ENCODE data around the gene PDXK.

PDXK gene

DNA sequence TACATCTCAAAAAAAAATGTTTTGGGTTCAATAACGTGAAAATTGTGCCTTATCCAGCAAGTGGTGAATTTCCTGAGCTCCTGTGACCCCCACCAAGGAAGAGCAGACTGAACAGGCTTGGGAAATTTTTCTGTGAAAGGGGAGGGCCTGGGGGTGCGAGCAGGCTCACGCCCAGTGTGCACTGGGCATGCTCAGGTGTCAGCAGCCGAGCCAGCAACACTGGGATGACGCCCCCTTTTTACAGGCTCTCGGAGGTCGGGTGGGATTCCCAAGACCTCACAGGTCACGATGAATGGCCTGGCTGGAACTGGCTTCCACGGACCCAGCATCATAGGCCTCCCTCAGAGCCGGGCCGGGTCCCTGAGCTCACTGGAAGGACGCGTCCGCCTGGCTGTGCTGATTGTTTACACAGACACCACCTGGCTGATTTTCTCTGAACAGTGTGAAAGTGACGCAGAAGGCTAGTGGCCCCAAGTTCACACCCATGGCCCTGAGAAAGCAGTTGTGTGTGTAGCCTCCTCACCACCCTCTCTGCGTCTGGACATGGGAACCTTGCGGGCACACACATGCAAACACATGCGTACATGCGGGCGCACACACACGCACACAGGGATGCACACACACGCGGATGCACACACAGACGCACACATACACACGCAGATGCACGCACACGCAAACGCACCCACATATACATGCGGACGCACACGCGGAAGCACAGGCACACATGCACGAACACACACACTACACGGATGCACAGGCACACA is 48.0 kb downstream of the PDXK start:
- TF ChIP-seq ZNF70 (CRISPR knock-in tag; IDR thresholded peaks at IDR 0.05), result no peak
- no peak for ATAC-seq

DNA sequence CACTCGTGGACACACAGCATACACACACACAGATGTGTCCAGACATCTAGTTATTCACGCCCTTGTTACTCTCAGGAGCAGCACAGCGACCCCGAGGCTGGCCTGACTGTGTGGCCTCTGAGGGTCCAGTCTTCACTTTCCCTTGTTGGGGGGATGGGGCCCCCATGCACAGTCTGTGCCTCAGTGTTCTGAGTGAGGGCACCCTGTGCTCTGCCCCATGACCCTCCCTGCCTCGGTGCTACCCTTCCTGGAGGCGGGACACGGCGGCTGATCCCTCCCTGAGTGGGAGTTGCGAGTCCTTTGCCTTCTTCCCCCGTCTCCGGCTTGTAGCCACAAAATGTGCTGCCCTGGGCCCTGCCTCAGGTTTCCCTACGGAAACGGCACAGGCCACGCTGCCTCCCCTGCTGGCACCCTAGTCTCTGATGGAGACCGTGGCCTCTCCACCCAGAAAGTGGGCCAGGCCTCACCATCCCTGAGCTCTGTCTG is 48.6 kb downstream of the PDXK start:
- TF ChIP-seq ZNF70 (CRISPR knock-in tag; IDR thresholded peaks at IDR 0.05), result no peak
- no peak for TF ChIP-seq BACH2 (CRISPR knock-in tag; IDR thresholded peaks at IDR 0.05; ENCODE audit: borderline replicate concordance)
- TF ChIP-seq SNAI2 (CRISPR knock-in tag; IDR thresholded peaks at IDR 0.05), result no peak
- no peak for TF ChIP-seq ZNF8 (CRISPR knock-in tag; IDR thresholded peaks at IDR 0.05)
- TF ChIP-seq OSR1 (CRISPR knock-in tag; IDR thresholded peaks at IDR 0.05), result no peak
- TF ChIP-seq ZC3H10 (CRISPR knock-in tag; IDR thresholded peaks at IDR 0.05), result no peak
- no peak for TF ChIP-seq PPARA (CRISPR knock-in tag; IDR thresholded peaks at IDR 0.05; ENCODE audit: borderline replicate concordance)
- TF ChIP-seq, protein P1, sequence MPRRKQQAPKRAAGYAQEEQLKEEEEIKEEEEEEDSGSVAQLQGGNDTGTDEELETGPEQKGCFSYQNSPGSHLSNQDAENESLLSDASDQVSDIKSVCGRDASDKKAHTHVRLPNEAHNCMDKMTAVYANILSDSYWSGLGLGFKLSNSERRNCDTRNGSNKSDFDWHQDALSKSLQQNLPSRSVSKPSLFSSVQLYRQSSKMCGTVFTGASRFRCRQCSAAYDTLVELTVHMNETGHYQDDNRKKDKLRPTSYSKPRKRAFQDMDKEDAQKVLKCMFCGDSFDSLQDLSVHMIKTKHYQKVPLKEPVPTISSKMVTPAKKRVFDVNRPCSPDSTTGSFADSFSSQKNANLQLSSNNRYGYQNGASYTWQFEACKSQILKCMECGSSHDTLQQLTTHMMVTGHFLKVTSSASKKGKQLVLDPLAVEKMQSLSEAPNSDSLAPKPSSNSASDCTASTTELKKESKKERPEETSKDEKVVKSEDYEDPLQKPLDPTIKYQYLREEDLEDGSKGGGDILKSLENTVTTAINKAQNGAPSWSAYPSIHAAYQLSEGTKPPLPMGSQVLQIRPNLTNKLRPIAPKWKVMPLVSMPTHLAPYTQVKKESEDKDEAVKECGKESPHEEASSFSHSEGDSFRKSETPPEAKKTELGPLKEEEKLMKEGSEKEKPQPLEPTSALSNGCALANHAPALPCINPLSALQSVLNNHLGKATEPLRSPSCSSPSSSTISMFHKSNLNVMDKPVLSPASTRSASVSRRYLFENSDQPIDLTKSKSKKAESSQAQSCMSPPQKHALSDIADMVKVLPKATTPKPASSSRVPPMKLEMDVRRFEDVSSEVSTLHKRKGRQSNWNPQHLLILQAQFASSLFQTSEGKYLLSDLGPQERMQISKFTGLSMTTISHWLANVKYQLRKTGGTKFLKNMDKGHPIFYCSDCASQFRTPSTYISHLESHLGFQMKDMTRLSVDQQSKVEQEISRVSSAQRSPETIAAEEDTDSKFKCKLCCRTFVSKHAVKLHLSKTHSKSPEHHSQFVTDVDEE (CRISPR knock-in tag; IDR thresholded peaks at IDR 0.05), result no peak
- TF ChIP-seq, protein P2, sequence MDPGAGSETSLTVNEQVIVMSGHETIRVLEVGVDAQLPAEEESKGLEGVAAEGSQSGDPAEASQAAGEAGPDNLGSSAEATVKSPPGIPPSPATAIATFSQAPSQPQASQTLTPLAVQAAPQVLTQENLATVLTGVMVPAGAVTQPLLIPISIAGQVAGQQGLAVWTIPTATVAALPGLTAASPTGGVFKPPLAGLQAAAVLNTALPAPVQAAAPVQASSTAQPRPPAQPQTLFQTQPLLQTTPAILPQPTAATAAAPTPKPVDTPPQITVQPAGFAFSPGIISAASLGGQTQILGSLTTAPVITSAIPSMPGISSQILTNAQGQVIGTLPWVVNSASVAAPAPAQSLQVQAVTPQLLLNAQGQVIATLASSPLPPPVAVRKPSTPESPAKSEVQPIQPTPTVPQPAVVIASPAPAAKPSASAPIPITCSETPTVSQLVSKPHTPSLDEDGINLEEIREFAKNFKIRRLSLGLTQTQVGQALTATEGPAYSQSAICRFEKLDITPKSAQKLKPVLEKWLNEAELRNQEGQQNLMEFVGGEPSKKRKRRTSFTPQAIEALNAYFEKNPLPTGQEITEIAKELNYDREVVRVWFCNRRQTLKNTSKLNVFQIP (CRISPR knock-in tag; IDR thresholded peaks at IDR 0.05; ENCODE audit: borderline replicate concordance, low read depth), result no peak
- no peak for TF ChIP-seq GLIS3 (CRISPR knock-in tag; IDR thresholded peaks at IDR 0.05)
- no peak for TF ChIP-seq ESRRG (CRISPR knock-in tag; IDR thresholded peaks at IDR 0.05)
- TF ChIP-seq ARNTL (CRISPR knock-in tag; IDR thresholded peaks at IDR 0.05; ENCODE audit: borderline replicate concordance, low read depth), result no peak
- TF ChIP-seq, protein P3, sequence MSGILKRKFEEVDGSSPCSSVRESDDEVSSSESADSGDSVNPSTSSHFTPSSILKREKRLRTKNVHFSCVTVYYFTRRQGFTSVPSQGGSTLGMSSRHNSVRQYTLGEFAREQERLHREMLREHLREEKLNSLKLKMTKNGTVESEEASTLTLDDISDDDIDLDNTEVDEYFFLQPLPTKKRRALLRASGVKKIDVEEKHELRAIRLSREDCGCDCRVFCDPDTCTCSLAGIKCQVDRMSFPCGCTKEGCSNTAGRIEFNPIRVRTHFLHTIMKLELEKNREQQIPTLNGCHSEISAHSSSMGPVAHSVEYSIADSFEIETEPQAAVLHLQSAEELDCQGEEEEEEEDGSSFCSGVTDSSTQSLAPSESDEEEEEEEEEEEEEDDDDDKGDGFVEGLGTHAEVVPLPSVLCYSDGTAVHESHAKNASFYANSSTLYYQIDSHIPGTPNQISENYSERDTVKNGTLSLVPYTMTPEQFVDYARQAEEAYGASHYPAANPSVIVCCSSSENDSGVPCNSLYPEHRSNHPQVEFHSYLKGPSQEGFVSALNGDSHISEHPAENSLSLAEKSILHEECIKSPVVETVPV (CRISPR knock-in tag; IDR thresholded peaks at IDR 0.05), result no peak
- no peak for TF ChIP-seq ISL1 (CRISPR knock-in tag; IDR thresholded peaks at IDR 0.05)
- TF ChIP-seq TCF4 (CRISPR knock-in tag; IDR thresholded peaks at IDR 0.05; ENCODE audit: borderline replicate concordance), result no peak
- TF ChIP-seq, protein P4, sequence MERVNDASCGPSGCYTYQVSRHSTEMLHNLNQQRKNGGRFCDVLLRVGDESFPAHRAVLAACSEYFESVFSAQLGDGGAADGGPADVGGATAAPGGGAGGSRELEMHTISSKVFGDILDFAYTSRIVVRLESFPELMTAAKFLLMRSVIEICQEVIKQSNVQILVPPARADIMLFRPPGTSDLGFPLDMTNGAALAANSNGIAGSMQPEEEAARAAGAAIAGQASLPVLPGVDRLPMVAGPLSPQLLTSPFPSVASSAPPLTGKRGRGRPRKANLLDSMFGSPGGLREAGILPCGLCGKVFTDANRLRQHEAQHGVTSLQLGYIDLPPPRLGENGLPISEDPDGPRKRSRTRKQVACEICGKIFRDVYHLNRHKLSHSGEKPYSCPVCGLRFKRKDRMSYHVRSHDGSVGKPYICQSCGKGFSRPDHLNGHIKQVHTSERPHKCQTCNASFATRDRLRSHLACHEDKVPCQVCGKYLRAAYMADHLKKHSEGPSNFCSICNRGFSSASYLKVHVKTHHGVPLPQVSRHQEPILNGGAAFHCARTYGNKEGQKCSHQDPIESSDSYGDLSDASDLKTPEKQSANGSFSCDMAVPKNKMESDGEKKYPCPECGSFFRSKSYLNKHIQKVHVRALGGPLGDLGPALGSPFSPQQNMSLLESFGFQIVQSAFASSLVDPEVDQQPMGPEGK (CRISPR knock-in tag; IDR thresholded peaks at IDR 0.05; ENCODE audit: borderline replicate concordance), result no peak
- TF ChIP-seq, protein P5, sequence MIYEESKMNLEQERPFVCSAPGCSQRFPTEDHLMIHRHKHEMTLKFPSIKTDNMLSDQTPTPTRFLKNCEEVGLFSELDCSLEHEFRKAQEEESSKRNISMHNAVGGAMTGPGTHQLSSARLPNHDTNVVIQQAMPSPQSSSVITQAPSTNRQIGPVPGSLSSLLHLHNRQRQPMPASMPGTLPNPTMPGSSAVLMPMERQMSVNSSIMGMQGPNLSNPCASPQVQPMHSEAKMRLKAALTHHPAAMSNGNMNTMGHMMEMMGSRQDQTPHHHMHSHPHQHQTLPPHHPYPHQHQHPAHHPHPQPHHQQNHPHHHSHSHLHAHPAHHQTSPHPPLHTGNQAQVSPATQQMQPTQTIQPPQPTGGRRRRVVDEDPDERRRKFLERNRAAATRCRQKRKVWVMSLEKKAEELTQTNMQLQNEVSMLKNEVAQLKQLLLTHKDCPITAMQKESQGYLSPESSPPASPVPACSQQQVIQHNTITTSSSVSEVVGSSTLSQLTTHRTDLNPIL (CRISPR knock-in tag; IDR thresholded peaks at IDR 0.05; ENCODE audit: low read depth), result no peak
- no peak for ATAC-seq

DNA sequence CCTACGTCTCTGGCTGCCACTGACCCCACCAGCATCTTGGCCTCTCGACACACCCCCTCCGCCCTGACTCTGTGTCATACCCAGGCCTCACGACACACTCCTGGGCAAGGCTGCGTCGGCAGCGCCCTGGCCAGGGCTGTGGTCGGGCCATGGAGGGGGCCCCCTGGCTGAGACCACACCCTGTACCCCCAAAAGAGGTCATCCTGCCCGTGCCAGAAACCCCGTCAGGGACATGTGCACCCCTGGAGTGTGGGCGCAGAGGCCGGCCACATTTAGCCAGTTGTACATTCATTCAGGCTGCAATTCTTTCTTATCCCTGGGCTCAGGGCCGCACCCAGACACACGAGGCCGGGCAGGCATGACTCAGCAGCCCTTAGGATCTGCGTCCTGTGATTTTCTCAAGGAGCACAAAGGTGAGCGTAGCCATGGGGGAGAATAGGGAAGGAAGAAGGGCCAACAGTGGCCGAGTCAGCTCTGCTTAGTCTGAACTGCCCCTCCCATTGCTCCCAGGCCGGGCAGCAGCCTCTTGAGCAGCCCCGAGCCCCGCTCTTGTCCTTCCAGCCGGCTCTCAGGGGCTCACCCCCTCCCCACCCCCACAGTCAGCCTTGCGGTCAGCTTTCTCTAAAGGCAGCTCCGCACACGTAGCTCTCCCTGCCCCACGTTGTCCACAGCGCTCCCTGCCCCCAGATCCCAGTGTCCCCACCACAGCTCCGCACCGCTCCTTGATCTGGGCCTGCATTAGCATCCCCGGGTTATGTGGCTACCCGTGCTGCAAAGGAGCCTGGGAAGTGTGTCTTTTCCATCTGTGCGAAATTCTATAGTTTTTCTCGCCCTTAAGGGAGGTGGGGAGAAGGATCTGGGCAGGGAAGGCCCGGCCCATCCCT is 49.3 kb downstream of the PDXK start:
- peak; percentile 51 for ATAC-seq
- no peak for TF ChIP-seq BACH2 (CRISPR knock-in tag; IDR thresholded peaks at IDR 0.05; ENCODE audit: borderline replicate concordance)
- TF ChIP-seq CSDC2 (CRISPR knock-in tag; IDR thresholded peaks at IDR 0.05), result no peak
- TF ChIP-seq SNAI2 (CRISPR knock-in tag; IDR thresholded peaks at IDR 0.05), result no peak
- TF ChIP-seq, protein P1 (CRISPR knock-in tag; IDR thresholded peaks at IDR 0.05), result no peak
- TF ChIP-seq ESRRG (CRISPR knock-in tag; IDR thresholded peaks at IDR 0.05), result no peak
- no peak for TF ChIP-seq PPARA (CRISPR knock-in tag; IDR thresholded peaks at IDR 0.05; ENCODE audit: borderline replicate concordance)
- no peak for TF ChIP-seq ARNTL (CRISPR knock-in tag; IDR thresholded peaks at IDR 0.05; ENCODE audit: borderline replicate concordance, low read depth)
- no peak for TF ChIP-seq OSR1 (CRISPR knock-in tag; IDR thresholded peaks at IDR 0.05)
- no peak for TF ChIP-seq ZFP3 (CRISPR knock-in tag; IDR thresholded peaks at IDR 0.05)
- no peak for TF ChIP-seq TOX (CRISPR knock-in tag; IDR thresholded peaks at IDR 0.05; ENCODE audit: borderline replicate concordance)
- TF ChIP-seq ZNF8 (CRISPR knock-in tag; IDR thresholded peaks at IDR 0.05), result no peak
- no peak for TF ChIP-seq TCF4 (CRISPR knock-in tag; IDR thresholded peaks at IDR 0.05; ENCODE audit: borderline replicate concordance)
- no peak for TF ChIP-seq ZFP30 (CRISPR knock-in tag; IDR thresholded peaks at IDR 0.05)

All from SK-N-SH treated with all-trans-retinoic acid at 6 μM for 48 hours (cell line).